HepG2 (cell line): ENCODE data around the gene PCBD1. TPM values are rescaled to one million over a fixed set of nuclear protein-coding genes. Genes with fewer than 3 reads are reported as not detected.
A peak's percentile ranks its signal among the peaks of the same experiment; 100 is the strongest.

ENCODE experiments used
- AKNA ChIP-seq: sonication (generic); formaldehyde crosslinking; IDR thresholded peaks from 2 replicates; pipeline ENCODE4 v1.4.0; 2020; ENCODE audit warnings: missing genetic modification reagents, borderline replicate concordance
- ARID2 ChIP-seq: sonication (generic); formaldehyde crosslinking; IDR thresholded peaks from 2 replicates; pipeline ENCODE4 v1.8.1; 2022; ENCODE audit warnings: mild to moderate bottlenecking, missing genetic modification reagents, borderline replicate concordance
- BCL6 ChIP-seq: IDR thresholded peaks from 2 replicates; pipeline ENCODE4 v1.6.1; 2016; ENCODE audit warnings: missing genetic modification reagents, missing compliant biosample characterization
- BHLHE40 ChIP-seq: IDR thresholded peaks from 2 replicates; pipeline ENCODE4 v1.6.1; 2011; ENCODE audit warnings: low read length, improper control_type of control experiment
- ELF1 ChIP-seq: sonication (generic); formaldehyde crosslinking; IDR thresholded peaks from 2 replicates; pipeline ENCODE4 v1.4.0; 2020; ENCODE audit warnings: missing genetic modification reagents
- FOXJ3 ChIP-seq: sonication (generic); formaldehyde crosslinking; IDR thresholded peaks from 2 replicates; pipeline ENCODE4 v1.4.0; 2020; ENCODE audit warnings: missing genetic modification reagents, mild to moderate bottlenecking, borderline replicate concordance
- GPN1 ChIP-seq: sonication (generic); formaldehyde crosslinking; IDR thresholded peaks from 2 replicates; pipeline ENCODE4 v1.5.1; 2020; ENCODE audit warnings: missing genetic modification reagents, borderline replicate concordance
- HDAC6 ChIP-seq: fragments of 200-600 bp; sonication (generic); IDR thresholded peaks from 2 replicates; pipeline ENCODE4 v1.7.0; 2017; ENCODE audit warnings: mild to moderate bottlenecking, antibody characterized with exemption, low read length, low read depth
- HMGXB4 ChIP-seq, 2 experiments: sonication (generic) in 1 of 2; formaldehyde crosslinking in 1 of 2; IDR thresholded peaks; 2 replicates each; pipeline versions ENCODE4 v1.4.0 to v1.6.1; 2018 to 2020; ENCODE audit warnings: missing genetic modification reagents in 2 of 2, borderline replicate concordance in 1 of 2, low read depth in 1 of 2, mild to moderate bottlenecking in 1 of 2, missing biosample characterization in 1 of 2
- HOXA7 ChIP-seq: sonication (generic); formaldehyde crosslinking; IDR thresholded peaks from 2 replicates; pipeline ENCODE4 v1.8.1; 2022; ENCODE audit warnings: mild to moderate bottlenecking, missing genetic modification reagents, moderate library complexity
- ISX ChIP-seq: sonication (generic); formaldehyde crosslinking; conservative IDR thresholded peaks from 2 replicates; pipeline ENCODE4 v1.5.0; 2020; ENCODE audit warnings: missing genetic modification reagents
- KDM4B ChIP-seq: sonication (generic); formaldehyde crosslinking; IDR thresholded peaks from 2 replicates; pipeline ENCODE4 v1.4.0; 2020; ENCODE audit warnings: missing genetic modification reagents
- LRRFIP1 ChIP-seq: sonication (generic); formaldehyde crosslinking; conservative IDR thresholded peaks from 2 replicates; pipeline ENCODE4 v1.4.0; 2020; ENCODE audit warnings: missing genetic modification reagents
- MIER3 ChIP-seq: IDR thresholded peaks from 2 replicates; pipeline ENCODE4 v1.6.1; 2016; ENCODE audit warnings: missing compliant biosample characterization, borderline replicate concordance
- MYNN ChIP-seq: sonication (generic); formaldehyde crosslinking; IDR thresholded peaks from 2 replicates; pipeline ENCODE4 v1.4.0; 2020; ENCODE audit warnings: mild to moderate bottlenecking, low read depth, missing genetic modification reagents
- NR0B2 ChIP-seq: sonication (generic); formaldehyde crosslinking; IDR thresholded peaks from 2 replicates; pipeline ENCODE4 v1.4.0; 2020; ENCODE audit warnings: mild to moderate bottlenecking, missing genetic modification reagents
- PHF5A ChIP-seq: IDR thresholded peaks from one replicate; pipeline ENCODE4 v1.6.1; 2018; ENCODE audit warnings: low read depth, missing genetic modification reagents; ENCODE audit not compliant: unreplicated experiment
- RXRB ChIP-seq: IDR thresholded peaks from 2 replicates; pipeline ENCODE4 v1.6.1; 2016; ENCODE audit warnings: borderline replicate concordance, missing genetic modification reagents, missing compliant biosample characterization
- SAP130 ChIP-seq: IDR thresholded peaks from 2 replicates; pipeline ENCODE4 v1.6.1; 2016; ENCODE audit warnings: low read depth
- ZBTB20 ChIP-seq: sonication (generic); formaldehyde crosslinking; IDR thresholded peaks from 2 replicates; pipeline ENCODE4 v1.8.1; 2023; ENCODE audit warnings: missing genetic modification reagents, low read depth, mild to moderate bottlenecking, borderline replicate concordance
- ZNF883 ChIP-seq: sonication (generic); formaldehyde crosslinking; IDR thresholded peaks from 2 replicates; pipeline ENCODE4 v1.5.1; 2020; ENCODE audit warnings: mild to moderate bottlenecking, missing genetic modification reagents; ENCODE audit errors: not compliant biosample characterization
- polyA plus RNA-seq, 8 experiments: library from polyadenylated mRNA; depleted of rRNA in 3 of 8; stranded (reverse) in 7 of 8; unstranded in 1 of 8; fragments of >200 nt; fragmentation: Illumina TruSeq in 4 of 8; extraction: Trizol in 4 of 8; gene quantifications; 2 replicates each; pipeline versions ENCODE4 v1.2.1 to v1.2.3, GENCODE V29; 2011 to 2016; ENCODE audit warnings: low read depth in 4 of 8, missing spikeins in 1 of 8, mixed read lengths in 1 of 8; ENCODE audit not compliant: insufficient read depth in 1 of 8
- total RNA-seq, 5 experiments: library from RNA; depleted of rRNA; stranded (reverse); fragments of >200 nt; fragmentation: Illumina TruSeq; extraction: Trizol; gene quantifications; 2 replicates each; pipeline ENCODE4 v1.2.3, GENCODE V29; 2016; ENCODE audit warnings: low read depth in 1 of 5

PCBD1 gene
- total and polyA plus RNA-seq, 2 of the 13 experiments (the other 11 are each of a cell fraction or from before 2014, with no cell fraction given) = 95.3 to 168 TPM

GRCh38 chr10:70880077-70880534, 8.3 kb downstream of the PCBD1 start (continued):
- peak; percentile 44; the same call in 1 of the 2 replicates for TF ChIP-seq MIER3 (CRISPR knock-in tag)
- TF ChIP-seq KDM4B (CRISPR knock-in tag) = no peak
- peak; percentile 31; the same call in 1 of the 2 replicates for TF ChIP-seq RXRB (CRISPR knock-in tag)
- TF ChIP-seq AKNA = no peak
- no peak for TF ChIP-seq PHF5A (CRISPR knock-in tag)
- TF ChIP-seq GPN1 (CRISPR knock-in tag) = no peak
- TF ChIP-seq ELF1 (CRISPR knock-in tag) = no peak
- TF ChIP-seq FOXJ3 (CRISPR knock-in tag) = no peak
- no peak for TF ChIP-seq MYNN (CRISPR knock-in tag)
- 0 out of 2 replicates have a peak, but pooled peaks have one; percentile 30 for TF ChIP-seq BHLHE40
- no peak for TF ChIP-seq HOXA7 (CRISPR knock-in tag)
- no peak for TF ChIP-seq HDAC6
- TF ChIP-seq ZNF883 (CRISPR knock-in tag) = no peak
- TF ChIP-seq LRRFIP1 (CRISPR knock-in tag) = no peak
- TF ChIP-seq NR0B2 (CRISPR knock-in tag) = no peak
- 0 out of 2 replicates have a peak, but pooled peaks have one; percentile 11 for TF ChIP-seq BCL6 (CRISPR knock-in tag)
- 0 out of 4 replicates have a peak, but pooled peaks of 1 of the 2 experiments have one; percentile 20 for TF ChIP-seq HMGXB4 (CRISPR knock-in tag; IDR thresholded peaks at IDR 0.05; ENCODE audit: borderline replicate concordance in 1 of 2, low read depth in 1 of 2)
- no peak for TF ChIP-seq ZBTB20 (CRISPR knock-in tag)
- TF ChIP-seq ARID2 (CRISPR knock-in tag) = no peak
- TF ChIP-seq SAP130 (CRISPR knock-in tag) = peak; percentile 38; the same call in 1 of the 2 replicates
- no peak for TF ChIP-seq ISX (CRISPR knock-in tag)
